SK-N-MC (cell line): ENCODE measurements around the gene ATP4B.

ENCODE experiments used
- EZH2 ChIP-seq: fragments of 200-600 bp; sonication (generic); IDR thresholded peaks from one replicate; pipeline ENCODE4 v1.6.1; 2017; ENCODE audit warnings: antibody characterized with exemption
- FOXP2 ChIP-seq: optimal IDR thresholded peaks from 2 replicates; pipeline ENCODE3; 2011; ENCODE audit warnings: mild to moderate bottlenecking, moderate library complexity; ENCODE audit not compliant: insufficient read depth; ENCODE audit errors: extremely low read length, control extremely low read depth
- POLR2AphosphoS5 ChIP-seq: IDR thresholded peaks from 2 replicates; pipeline ENCODE4 v1.6.1; 2012; ENCODE audit warnings: mild to moderate bottlenecking, low read depth, low read length, borderline replicate concordance

DNA sequence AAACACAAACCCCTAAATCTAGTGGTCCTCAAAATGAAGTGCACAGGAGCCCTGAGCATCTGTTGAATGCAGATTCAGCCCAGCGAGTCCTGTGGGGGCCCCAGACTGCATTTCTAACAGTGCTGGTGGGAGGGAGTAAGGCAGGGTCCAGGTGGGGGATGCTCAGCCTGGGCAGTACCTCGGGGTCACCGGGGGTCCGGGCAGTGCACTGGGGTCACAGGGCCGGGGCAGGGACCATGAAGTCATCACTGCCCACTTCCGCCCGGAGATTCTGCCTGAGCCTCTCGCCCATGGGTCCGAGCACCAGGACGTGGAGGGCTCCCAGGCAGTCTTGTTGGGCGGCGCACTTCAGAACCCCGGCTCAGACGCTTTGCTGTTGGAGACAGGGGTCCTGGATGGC, 838 bp upstream of the ATP4B start:
- TF ChIP-seq EZH2 (no peak), POLR2AphosphoS5 (no peak), FOXP2 (no peak)
